ENCODE data around the gene NOX3. TPM values are rescaled to one million over a fixed set of nuclear protein-coding genes. Genes with fewer than 3 reads are reported as not detected.

The NOX3 gene
- total and polyA plus RNA-seq, 10 donors: 0.03 TPM; not detected in 8

DNA sequence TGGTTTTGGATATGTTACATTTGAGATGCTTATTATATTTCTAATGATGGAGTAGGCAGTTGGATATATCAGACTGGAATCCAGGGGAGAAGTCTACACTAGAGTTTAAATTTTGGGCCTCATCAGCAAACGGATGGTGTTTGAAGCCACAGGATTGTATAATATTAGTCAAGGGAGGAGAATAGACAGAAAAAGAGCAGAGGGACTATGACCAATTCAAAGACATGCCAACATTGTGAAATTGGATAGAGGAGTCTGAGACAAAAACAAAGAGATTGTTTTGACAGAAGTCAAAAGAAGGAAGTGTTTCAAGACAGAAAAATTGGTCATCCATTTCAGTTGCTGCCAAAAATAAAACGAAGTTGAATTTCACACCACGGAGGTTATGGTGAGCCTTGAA lies 66.5 kb downstream of the NOX3 start:
- H3K4me1 ChIP-seq: no peaks in the 10 kb centered on the region
- TF ChIP-seq POLR2AphosphoS5 (IDR thresholded peaks at IDR 0.05): no peak
- TF ChIP-seq, protein P1, sequence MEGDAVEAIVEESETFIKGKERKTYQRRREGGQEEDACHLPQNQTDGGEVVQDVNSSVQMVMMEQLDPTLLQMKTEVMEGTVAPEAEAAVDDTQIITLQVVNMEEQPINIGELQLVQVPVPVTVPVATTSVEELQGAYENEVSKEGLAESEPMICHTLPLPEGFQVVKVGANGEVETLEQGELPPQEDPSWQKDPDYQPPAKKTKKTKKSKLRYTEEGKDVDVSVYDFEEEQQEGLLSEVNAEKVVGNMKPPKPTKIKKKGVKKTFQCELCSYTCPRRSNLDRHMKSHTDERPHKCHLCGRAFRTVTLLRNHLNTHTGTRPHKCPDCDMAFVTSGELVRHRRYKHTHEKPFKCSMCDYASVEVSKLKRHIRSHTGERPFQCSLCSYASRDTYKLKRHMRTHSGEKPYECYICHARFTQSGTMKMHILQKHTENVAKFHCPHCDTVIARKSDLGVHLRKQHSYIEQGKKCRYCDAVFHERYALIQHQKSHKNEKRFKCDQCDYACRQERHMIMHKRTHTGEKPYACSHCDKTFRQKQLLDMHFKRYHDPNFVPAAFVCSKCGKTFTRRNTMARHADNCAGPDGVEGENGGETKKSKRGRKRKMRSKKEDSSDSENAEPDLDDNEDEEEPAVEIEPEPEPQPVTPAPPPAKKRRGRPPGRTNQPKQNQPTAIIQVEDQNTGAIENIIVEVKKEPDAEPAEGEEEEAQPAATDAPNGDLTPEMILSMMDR (IDR thresholded peaks at IDR 0.05 in 8 of 11, conservative IDR thresholded peaks at IDR 0.05 in 3 of 11): no peak
- TF ChIP-seq POLR2A (IDR thresholded peaks at IDR 0.05): no peak
- intact Hi-C loops (cut with DNase I; ENCODE audit: low total_unique reads): no loop called here
- DNase-seq: no peak
- H3K36me3 ChIP-seq: no peaks in the 10 kb centered on the region
- H3K27me3 ChIP-seq (replicated peaks in 1 of 7): no peaks in the 10 kb centered on the region
- H3K9me3 ChIP-seq: peaks cover 0 to 8% (median 0%) of the 10 kb centered on the region in 8 donors
- H3K4me3 ChIP-seq: no peak overlapping the region
- no peak overlapping the region for H3K27ac ChIP-seq
- 51 to 74% (median 61%) methylated on average over 3 of the region's 3 CpGs for WGBS, 5 donors

DNA sequence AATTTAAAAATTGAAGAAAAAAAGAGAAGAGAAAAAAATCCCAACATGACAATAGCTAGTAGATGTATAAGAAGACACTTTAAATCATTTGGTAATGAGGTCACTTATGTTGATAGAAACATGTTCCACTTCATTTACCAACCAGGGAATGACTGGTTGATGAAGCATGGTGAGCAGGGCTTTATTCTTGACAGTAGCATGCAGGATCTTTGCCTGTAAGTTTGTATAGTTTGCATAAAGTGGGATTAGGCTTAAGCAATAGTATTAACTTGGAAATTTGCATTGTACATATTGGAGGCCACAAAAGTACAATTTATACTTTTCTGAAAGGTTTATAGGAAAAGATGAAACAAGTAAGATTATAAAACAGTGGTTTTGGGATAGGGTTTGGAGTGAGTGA lies 67.0 kb downstream of the NOX3 start:
- TF ChIP-seq, protein P1 (IDR thresholded peaks at IDR 0.05 in 8 of 11, conservative IDR thresholded peaks at IDR 0.05 in 3 of 11): no peak
- TF ChIP-seq POLR2A (IDR thresholded peaks at IDR 0.05) (no peak), POLR2AphosphoS5 (IDR thresholded peaks at IDR 0.05) (no peak)
- intact Hi-C loops (cut with DNase I; ENCODE audit: low total_unique reads): no loop called here

DNA sequence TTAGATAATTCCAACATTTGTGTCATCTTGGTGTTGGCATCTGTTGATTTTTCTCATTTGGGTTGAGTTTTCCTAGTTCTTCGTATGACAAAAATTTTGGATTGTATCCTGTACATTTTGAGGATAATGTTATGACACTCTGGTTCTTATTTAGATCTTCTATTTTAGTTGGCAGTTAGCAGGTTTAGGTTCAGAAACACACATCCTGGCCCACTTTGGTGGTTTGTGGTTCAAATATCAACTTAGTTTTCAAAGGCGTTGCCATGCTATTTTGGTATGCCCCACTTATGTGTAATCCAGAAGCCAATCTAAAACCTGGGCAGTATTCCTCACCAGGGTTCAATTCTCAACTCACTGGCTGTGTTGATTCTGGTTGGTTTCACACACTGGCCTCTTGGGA lies 68.2 kb downstream of the NOX3 start:
- H3K4me1 ChIP-seq: no peaks in the 10 kb centered on the region
- H3K9me3 ChIP-seq: peaks cover 0 to 8% (median 0%) of the 10 kb centered on the region in 8 donors
- no peak overlapping the region for H3K27ac ChIP-seq
- H3K36me3 ChIP-seq: no peaks in the 10 kb centered on the region
- WGBS, 5 donors: 73 to 86% (median 80%) methylated on average over 2 of the region's 2 CpGs
- intact Hi-C loops (cut with DNase I; ENCODE audit: low total_unique reads): no loop called here
- no peak for DNase-seq
- H3K27me3 ChIP-seq (replicated peaks in 1 of 7): no peaks in the 10 kb centered on the region
- no peak for TF ChIP-seq POLR2A (IDR thresholded peaks at IDR 0.05)
- TF ChIP-seq POLR2AphosphoS5 (IDR thresholded peaks at IDR 0.05): no peak
- TF ChIP-seq, protein P1 (IDR thresholded peaks at IDR 0.05 in 8 of 11, conservative IDR thresholded peaks at IDR 0.05 in 3 of 11): no peak
- H3K4me3 ChIP-seq: no peak overlapping the region

More for the DNA sequence above, 67.0 kb downstream of the NOX3 start:
- DNase-seq: no peak
- no peaks in the 10 kb centered on the region for H3K27me3 ChIP-seq (replicated peaks in 1 of 7)
- H3K36me3 ChIP-seq: no peaks in the 10 kb centered on the region
- no peak overlapping the region for H3K27ac ChIP-seq
- H3K4me3 ChIP-seq: no peak overlapping the region
- H3K4me1 ChIP-seq: no peaks in the 10 kb centered on the region
- peaks cover 0 to 8% (median 0%) of the 10 kb centered on the region in 8 donors for H3K9me3 ChIP-seq

DNA sequence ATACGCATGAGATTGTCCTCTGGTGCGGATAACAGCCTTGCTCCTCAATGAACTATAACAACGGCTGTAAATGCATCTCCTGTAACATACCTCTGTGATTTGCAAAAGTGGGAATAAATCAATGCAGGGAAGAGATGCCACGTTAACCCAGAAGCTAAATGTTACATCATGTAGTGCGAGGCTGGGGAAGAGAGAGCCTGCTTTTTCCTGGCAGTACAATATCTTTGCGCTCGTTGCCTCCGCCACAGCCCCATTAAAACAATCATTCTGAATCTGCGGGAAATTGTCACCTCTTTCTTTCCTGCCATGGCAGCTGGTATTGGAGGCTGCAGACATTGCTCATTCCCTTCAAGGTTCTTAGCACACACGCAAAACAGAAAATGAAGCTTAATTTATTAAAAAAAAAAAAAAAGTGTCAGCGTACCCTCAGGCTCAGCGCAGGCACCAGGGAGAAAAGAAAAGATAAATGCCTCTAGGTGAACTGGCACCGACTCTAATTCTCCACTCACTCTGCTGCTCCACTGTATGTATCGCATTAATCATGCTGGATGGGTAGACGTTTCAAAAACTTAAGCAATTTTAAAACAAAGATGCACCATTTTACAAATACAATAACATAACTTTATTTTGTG lies 71.2 kb downstream of the NOX3 start:
- TF ChIP-seq POLR2A (IDR thresholded peaks at IDR 0.05) (no peak), POLR2AphosphoS5 (IDR thresholded peaks at IDR 0.05) (no peak)
- TF ChIP-seq, protein P1 (IDR thresholded peaks at IDR 0.05 in 8 of 11, conservative IDR thresholded peaks at IDR 0.05 in 3 of 11): no peak
- no peaks in the 10 kb centered on the region for H3K4me1 ChIP-seq
- H3K36me3 ChIP-seq: no peaks in the 10 kb centered on the region
- no peak overlapping the region for H3K27ac ChIP-seq
- peaks cover 0 to 8% (median 0%) of the 10 kb centered on the region in 8 donors for H3K9me3 ChIP-seq
- H3K27me3 ChIP-seq (replicated peaks in 1 of 7): no peaks in the 10 kb centered on the region
- intact Hi-C loops (cut with DNase I; ENCODE audit: low total_unique reads): no loop called here
- no peak for DNase-seq
- H3K4me3 ChIP-seq: no peak overlapping the region
- WGBS, 5 donors: 92 to 96% (median 94%) methylated on average over 15 of the region's 15 CpGs
